Activated naive CD8-positive, alpha-beta T cell treated with anti-CD3 and anti-CD28 coated beads for 36 hours (primary cell): Measurements from ENCODE around the gene E2F3. TPM values are rescaled to one million over a fixed set of nuclear protein-coding genes. Genes with fewer than 3 reads are reported as not detected.

Source experiments
- DNase-seq: peaks from one replicate; pipeline ENCODE4 v3.0.0; 2021
- H3K27ac Mint-ChIP-seq: one replicate; pipeline ENCODE4 v1.8.0; 2022; ENCODE audit warnings: mild to moderate bottlenecking, moderate library complexity, mixed read lengths
- H3K27me3 Mint-ChIP-seq: one replicate; pipeline ENCODE4 v1.8.0; 2022; ENCODE audit warnings: mild to moderate bottlenecking, mixed read lengths
- H3K36me3 Mint-ChIP-seq: one replicate; pipeline ENCODE4 v1.8.0; 2021; ENCODE audit warnings: mild to moderate bottlenecking, mixed read lengths
- H3K4me1 Mint-ChIP-seq: one replicate; pipeline ENCODE4 v1.8.0; 2021; ENCODE audit warnings: mixed read lengths
- H3K4me3 Mint-ChIP-seq: one replicate; pipeline ENCODE4 v1.8.0; 2022; ENCODE audit warnings: mild to moderate bottlenecking, moderate library complexity, mixed read lengths
- H3K9me3 Mint-ChIP-seq: one replicate; pipeline ENCODE4 v1.8.0; 2022; ENCODE audit warnings: mixed read lengths
- total RNA-seq, 2 experiments: library from RNA; stranded (reverse); gene quantifications; one replicate each; pipeline ENCODE4 v1.2.3, GENCODE V29; 2021

E2F3 gene
- total RNA-seq, 2 experiments from 2014 or later, result 21.5 to 22.8 TPM

DNA sequence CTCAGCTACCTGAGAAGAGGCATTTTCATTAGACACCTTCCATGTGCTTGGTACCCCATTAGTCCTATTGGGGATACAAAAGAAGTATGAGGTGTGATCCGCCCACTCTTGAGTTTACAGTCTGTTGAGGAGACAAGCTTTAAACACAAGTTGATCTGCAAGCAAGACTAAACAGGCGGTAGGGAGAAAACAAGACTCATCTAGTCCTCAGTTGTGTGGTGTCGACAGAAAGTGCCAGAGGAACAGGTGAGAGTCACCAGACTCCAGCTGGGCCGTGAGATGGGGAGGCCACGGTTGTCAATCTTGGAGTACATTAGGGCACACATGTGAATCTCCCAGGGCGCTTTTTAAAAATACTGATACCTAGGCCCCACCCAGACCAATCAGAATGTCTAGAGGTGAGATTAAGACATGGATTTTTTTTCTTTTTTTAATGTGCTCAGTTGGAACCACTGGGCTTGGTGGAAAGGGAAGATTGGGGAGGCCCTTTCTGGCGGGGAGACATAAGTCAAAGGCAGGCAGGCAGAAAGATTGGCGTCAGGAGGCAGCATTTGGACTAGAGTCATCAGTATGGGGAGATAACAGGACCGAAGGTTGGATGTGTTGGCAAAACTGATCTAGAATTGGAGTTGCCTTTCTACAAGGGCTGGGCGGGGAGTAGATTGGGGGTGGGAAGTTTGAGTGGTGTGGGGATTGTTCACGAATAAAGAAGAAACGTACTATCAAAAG is 10.4 kb downstream of the E2F3 start:
- no peak overlapping the region for H3K4me3 Mint-ChIP-seq
- no peaks in the 10 kb centered on the region for H3K9me3 Mint-ChIP-seq
- peaks cover 72% of the 10 kb centered on the region for H3K4me1 Mint-ChIP-seq
- no peak overlapping the region for H3K27ac Mint-ChIP-seq
- H3K36me3 Mint-ChIP-seq, result peaks cover 55% of the 10 kb centered on the region
- DNase-seq, result no peak
- no peaks in the 10 kb centered on the region for H3K27me3 Mint-ChIP-seq

DNA sequence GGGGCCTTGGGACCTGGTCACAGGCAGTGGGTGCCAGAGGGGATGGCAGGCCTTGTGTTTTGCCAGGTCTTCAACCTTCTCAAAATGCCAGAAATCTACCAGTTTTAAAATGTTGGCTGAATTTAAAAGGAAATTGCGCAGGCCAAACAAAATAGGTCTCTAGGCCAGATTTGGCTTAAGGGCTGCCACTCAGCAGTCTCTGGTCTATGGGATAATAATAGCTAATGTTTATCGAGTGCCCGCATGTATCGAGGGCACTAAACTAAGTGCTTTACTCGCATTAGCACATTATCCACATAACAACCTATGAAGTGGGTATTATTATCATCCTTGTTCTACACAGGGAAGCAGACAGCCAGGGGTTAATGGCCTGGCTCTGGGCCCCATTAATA is 11.0 kb downstream of the E2F3 start:
- Mint-ChIP-seq H3K36me3 (peaks cover 50% of the 10 kb centered on the region), H3K9me3 (no peaks in the 10 kb centered on the region), H3K27ac (no peak overlapping the region), H3K4me3 (no peak overlapping the region), H3K4me1 (peaks cover 67% of the 10 kb centered on the region), H3K27me3 (no peaks in the 10 kb centered on the region)
- no peak for DNase-seq

DNA sequence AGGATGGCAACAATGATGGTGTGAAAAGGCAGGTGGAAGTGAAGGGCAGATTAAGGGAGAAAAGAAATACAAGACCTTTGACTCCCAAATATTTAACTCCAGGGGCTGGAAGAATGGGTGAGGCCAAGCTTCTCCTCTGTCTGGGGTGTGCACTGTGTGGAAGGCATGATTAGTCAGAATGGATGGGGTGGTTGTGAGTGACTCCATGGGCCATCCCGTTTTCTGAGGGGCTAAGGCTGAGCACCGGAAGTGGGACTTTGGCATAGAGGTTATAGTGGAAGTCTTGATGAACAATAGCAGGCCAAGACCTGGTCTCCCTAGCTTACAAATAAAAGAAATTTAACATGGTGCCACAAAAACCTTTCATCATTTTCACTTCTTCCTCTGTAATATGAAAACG is 12.1 kb downstream of the E2F3 start:
- Mint-ChIP-seq H3K4me1 (peaks cover 67% of the 10 kb centered on the region), H3K27ac (no peak overlapping the region), H3K27me3 (no peaks in the 10 kb centered on the region), H3K36me3 (peaks cover 48% of the 10 kb centered on the region), H3K9me3 (no peaks in the 10 kb centered on the region), H3K4me3 (no peak overlapping the region)
- no peak for DNase-seq

DNA sequence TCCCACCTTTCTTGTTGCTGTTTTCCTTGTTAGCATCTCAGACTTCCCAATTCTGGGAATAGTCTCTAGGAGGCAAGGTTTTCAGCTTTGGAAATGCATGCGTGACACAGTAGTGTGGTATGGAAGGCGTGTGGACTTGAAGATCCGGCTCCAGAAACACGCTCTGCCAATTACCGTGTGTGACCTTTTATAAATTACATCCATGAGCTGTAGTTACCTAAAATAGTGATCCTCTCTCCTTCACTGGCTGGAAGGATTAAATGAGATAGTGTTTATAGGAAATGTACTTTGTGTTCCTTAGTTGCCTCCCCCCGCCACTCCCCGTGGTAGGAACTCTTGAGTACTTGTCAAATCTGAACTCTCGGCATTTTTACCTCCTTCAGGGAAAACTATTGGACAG is 13.0 kb downstream of the E2F3 start:
- H3K4me3 Mint-ChIP-seq, result no peak overlapping the region

DNA sequence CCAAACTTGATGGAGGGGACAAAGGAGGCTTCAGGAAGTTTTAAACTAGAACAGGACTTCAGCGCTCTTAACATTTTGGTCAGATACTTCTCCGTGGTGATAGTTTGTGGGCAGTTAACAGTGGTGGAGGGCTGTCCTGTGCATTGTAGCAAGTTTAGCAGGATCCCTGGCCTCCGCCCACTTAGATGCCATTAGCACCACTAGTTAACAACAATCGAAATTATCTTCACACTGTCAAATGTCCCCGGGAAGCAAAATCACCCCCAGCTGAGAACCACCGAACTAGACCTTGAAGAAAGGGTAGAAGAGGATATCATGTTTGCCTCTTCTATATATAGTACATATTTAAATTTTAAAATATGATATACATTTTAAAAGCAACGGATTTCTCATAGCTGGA is 13.6 kb downstream of the E2F3 start:
- DNase-seq, result no peak
- H3K4me3 Mint-ChIP-seq, result no peak overlapping the region
- peaks cover 46% of the 10 kb centered on the region for H3K36me3 Mint-ChIP-seq
- no peaks in the 10 kb centered on the region for H3K27me3 Mint-ChIP-seq
- H3K4me1 Mint-ChIP-seq, result peaks cover 53% of the 10 kb centered on the region
- no peaks in the 10 kb centered on the region for H3K9me3 Mint-ChIP-seq
- no peak overlapping the region for H3K27ac Mint-ChIP-seq

More for the DNA sequence above, 13.0 kb downstream of the E2F3 start:
- Mint-ChIP-seq H3K27me3 (no peaks in the 10 kb centered on the region), H3K27ac (no peak overlapping the region), H3K9me3 (no peaks in the 10 kb centered on the region), H3K4me1 (peaks cover 58% of the 10 kb centered on the region), H3K36me3 (peaks cover 44% of the 10 kb centered on the region)
- no peak for DNase-seq

DNA sequence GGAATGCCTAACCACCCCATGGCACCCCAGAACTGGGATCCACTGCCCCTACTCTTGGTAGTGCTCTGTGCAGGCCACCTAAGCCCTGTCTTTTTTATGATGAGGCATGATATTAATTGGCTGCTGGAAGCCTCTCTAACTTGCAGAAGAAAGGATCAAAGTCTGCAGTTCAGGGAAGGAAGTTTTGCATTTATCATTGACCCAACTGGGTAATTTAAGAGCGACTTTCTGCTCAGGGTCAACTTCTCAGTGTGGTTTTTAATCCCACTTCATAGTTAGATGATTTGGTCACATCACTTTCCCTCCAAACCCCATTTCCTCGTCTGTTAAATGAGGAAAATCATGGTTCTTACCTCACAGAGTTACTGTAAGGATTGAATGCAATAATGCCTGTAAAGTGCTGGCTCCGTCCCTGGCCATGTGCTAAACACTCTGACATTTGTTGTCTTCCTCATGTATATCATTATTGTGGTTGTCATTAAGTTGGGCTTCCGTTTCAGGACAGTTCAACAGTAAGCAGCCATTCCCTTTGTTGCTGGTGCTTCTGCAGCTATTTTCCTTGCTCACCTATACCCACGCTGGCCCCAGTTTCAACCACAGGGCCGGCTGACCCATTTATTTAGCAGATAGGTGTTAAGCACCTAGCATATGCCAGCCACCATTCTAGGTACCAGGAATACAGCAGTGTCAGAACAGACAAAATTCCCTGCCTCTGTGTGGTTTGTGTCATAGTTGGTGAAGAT is 14.2 kb downstream of the E2F3 start:
- Mint-ChIP-seq H3K4me3 (no peak overlapping the region), H3K9me3 (peaks cover 1% of the 10 kb centered on the region), H3K27me3 (no peaks in the 10 kb centered on the region), H3K4me1 (peaks cover 53% of the 10 kb centered on the region), H3K36me3 (peaks cover 46% of the 10 kb centered on the region), H3K27ac (no peak overlapping the region)
- DNase-seq, result no peak

DNA sequence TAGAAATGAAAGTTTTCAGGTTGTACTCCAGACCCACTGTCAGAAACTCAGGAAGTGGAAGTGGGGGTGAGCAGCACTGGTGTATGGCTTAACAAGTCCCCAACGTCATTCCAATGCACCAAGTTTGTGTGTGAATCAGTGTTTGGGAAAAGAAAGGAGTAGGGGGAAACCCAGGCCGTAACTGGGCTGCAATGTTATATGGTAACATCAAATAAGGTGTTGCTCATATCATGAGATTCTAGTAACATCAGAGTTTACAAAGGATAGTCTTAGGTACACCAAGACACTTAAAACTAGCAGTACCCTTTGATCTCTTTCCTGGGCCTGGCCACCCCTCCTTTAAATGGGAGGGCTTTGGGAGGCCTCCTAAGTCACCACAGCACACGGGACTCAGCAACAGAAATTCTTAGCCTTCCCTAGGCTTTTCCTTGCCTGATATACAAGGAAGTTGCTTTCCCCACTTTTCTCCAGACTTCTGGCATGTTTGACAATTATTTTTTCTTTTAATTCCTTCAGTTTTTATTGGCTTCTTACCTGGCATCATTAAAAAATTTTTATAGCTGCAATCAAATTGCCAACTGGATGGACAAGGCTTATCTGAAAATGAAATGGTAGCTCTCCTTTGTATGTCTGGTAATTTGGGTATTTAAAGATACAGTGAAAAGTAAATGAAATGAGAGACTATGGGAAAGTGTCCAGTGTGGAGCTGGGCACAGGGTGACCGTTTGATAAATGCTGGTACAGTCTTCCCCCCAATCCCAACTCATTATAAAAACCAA is 15.1 kb downstream of the E2F3 start:
- H3K9me3 Mint-ChIP-seq, result peaks cover 4% of the 10 kb centered on the region
- H3K4me1 Mint-ChIP-seq, result peaks cover 48% of the 10 kb centered on the region
- no peak overlapping the region for H3K4me3 Mint-ChIP-seq
- H3K27ac Mint-ChIP-seq, result no peak overlapping the region
- no peaks in the 10 kb centered on the region for H3K27me3 Mint-ChIP-seq
- DNase-seq, result no peak
- peaks cover 46% of the 10 kb centered on the region for H3K36me3 Mint-ChIP-seq

DNA sequence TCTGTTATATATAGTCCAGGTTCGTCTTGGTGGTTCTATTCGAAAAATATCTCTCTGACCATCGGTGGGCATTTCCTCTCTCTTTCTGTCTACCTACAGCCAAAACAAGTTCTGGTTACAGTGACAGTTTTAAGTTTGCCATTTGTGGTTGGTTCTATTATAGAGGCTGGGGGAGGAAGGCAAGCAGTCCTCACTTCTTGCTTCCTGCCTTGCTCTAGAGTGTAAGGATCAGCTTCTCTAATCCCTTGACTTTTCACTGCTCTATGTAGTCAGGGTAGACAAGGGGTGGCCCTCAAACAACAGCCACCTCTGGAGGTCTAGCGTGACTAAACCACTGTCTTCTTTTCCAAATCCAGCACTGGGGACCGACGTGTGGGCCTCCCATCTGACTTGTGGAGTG is 16.1 kb downstream of the E2F3 start:
- peaks cover 45% of the 10 kb centered on the region for H3K36me3 Mint-ChIP-seq
- no peak overlapping the region for H3K27ac Mint-ChIP-seq
- no peak overlapping the region for H3K4me3 Mint-ChIP-seq
- H3K9me3 Mint-ChIP-seq, result peaks cover 4% of the 10 kb centered on the region
- H3K4me1 Mint-ChIP-seq, result peaks cover 47% of the 10 kb centered on the region
- no peaks in the 10 kb centered on the region for H3K27me3 Mint-ChIP-seq
- DNase-seq, result no peak

DNA sequence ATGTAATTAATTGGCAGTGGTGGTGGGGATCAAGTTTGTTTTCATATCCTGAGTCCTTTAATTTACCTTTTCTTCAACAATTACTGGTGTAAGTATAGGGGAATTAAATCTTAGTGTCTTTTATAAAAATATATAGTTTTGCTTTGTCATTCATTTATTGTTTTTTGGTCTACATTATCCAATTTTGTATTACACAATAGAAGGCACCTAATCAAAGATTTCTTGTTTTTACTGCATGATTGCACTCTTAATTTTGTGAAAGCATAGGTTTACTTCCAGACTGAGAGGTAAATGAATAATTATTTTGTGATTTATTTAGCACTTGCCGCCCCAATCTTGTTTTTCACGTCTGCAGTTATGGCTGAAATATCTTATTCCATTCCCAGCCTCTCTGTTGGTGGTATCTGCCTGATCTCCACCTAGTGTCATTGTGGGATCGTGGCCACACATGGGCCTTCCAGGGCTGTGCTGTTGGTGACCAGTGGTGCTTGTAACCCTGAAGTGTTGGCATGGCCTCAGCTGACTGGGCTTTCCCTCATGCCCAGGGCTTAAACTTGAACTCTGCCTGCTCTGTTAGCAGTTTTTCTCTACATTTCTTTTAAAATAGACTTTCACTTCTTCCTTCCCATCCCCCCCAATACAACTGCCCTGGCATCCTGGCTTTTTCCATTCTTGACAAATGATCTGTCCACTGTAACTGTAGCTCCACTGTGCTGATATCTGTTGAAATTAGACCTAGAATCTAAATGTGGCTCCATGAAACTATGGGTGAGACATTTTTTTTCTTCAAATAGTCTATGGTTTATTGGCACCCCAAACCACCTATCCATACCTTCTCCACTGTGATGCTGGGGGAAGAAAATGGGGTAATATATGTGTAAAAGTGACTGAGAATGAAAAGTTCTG is 24.8 kb downstream of the E2F3 start:
- Mint-ChIP-seq H3K36me3 (peaks cover 48% of the 10 kb centered on the region), H3K4me1 (peaks cover 18% of the 10 kb centered on the region), H3K27me3 (no peaks in the 10 kb centered on the region), H3K9me3 (no peaks in the 10 kb centered on the region), H3K4me3 (no peak overlapping the region), H3K27ac (no peak overlapping the region)
- DNase-seq, result no peak

DNA sequence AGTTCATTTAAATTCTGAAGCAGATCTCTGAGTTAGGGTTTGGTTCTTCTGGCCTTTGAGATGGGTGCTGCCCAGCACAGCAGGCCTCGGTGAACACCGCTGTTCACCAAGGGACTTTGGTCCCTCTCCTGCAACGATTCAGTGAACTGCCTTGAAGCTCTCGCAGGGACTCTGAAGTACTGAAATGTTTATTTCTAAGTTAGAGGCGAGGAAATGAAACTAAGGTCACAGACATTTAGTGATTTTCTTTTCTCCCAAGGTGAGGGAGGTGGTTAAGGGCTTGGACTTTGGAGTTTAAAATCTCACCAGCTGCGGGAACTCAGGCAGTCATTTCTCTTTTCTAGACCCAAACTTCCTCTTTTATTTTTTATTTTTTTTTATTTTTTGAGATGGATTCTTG is 26.2 kb downstream of the E2F3 start:
- Mint-ChIP-seq H3K4me1 (peaks cover 17% of the 10 kb centered on the region), H3K36me3 (peaks cover 49% of the 10 kb centered on the region)

DNA sequence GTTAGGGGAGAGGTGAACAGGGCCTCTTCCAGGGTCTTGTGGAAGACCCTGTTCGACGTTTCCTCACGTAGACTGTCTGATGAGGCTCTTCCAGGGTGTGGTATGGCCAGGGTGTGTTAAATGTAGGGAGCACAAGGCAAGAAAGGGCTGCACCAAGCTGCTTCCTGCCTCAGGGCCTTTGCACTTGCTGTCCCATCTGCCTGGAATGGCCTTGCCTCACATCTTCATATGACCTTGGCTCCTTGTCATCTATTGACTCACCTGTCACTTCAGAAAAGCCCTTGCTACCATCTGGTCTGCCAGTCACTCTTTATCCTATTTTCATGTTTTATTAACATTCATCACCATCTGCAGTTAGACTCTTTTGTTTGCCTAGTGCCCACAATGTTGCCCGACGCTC is 31.0 kb downstream of the E2F3 start:
- DNase-seq, result no peak
- Mint-ChIP-seq H3K9me3 (peaks cover 3% of the 10 kb centered on the region), H3K27ac (peak overlapping the region; percentile 2), H3K4me1 (peaks cover 9% of the 10 kb centered on the region), H3K4me3 (no peak overlapping the region), H3K27me3 (no peaks in the 10 kb centered on the region), H3K36me3 (peaks cover 73% of the 10 kb centered on the region)

More for the DNA sequence above, 26.2 kb downstream of the E2F3 start:
- Mint-ChIP-seq H3K9me3 (peaks cover 1% of the 10 kb centered on the region), H3K4me3 (no peak overlapping the region), H3K27me3 (no peaks in the 10 kb centered on the region), H3K27ac (no peak overlapping the region)
- no peak for DNase-seq

DNA sequence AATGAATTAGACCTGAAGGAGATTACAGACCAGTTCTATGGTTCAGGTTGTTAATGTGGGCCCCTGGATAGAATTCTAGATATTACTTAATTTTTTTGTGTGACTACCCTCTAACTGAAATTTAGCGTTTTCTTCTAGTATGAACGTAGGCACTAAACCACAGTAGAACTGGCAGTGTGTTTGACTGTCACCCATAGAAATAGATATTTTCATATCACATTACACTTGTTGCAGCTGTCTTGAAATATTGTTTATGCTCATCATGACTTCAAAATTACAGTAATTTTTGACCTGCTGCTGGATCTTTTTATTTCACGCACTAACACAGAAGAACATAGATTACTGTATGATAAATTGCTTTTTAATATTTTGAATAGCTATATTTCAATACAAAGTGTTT is 31.6 kb downstream of the E2F3 start:
- peaks cover 9% of the 10 kb centered on the region for H3K4me1 Mint-ChIP-seq
- H3K36me3 Mint-ChIP-seq, result peaks cover 74% of the 10 kb centered on the region

DNA sequence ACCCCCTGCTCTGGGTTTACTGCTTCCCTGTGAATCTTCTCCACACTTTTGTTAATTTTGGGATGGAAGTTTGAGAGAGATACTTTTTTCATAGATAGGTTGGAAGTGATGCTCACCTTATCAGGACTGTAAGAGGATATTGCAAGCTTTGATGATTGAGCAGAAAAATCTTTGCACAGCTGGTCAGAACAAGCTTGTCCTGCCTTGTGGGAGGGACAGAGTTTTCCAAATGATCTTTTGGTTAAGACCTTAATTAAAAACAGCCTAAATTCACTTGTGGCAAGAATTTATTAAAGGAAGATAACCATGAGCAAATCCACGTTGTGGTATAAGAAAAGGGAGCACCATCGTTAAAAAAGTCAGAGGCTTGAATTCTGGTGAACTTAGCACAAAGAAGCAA is 32.2 kb downstream of the E2F3 start:
- DNase-seq, result no peak
- H3K9me3 Mint-ChIP-seq, result peaks cover 6% of the 10 kb centered on the region
- H3K27ac Mint-ChIP-seq, result no peak overlapping the region
- H3K4me3 Mint-ChIP-seq, result no peak overlapping the region
- H3K4me1 Mint-ChIP-seq, result peaks cover 10% of the 10 kb centered on the region
- peaks cover 77% of the 10 kb centered on the region for H3K36me3 Mint-ChIP-seq
- H3K27me3 Mint-ChIP-seq, result no peaks in the 10 kb centered on the region

More for the DNA sequence above, 31.6 kb downstream of the E2F3 start:
- no peak overlapping the region for H3K4me3 Mint-ChIP-seq
- DNase-seq, result no peak
- H3K27me3 Mint-ChIP-seq, result no peaks in the 10 kb centered on the region
- H3K9me3 Mint-ChIP-seq, result peaks cover 5% of the 10 kb centered on the region
- no peak overlapping the region for H3K27ac Mint-ChIP-seq

DNA sequence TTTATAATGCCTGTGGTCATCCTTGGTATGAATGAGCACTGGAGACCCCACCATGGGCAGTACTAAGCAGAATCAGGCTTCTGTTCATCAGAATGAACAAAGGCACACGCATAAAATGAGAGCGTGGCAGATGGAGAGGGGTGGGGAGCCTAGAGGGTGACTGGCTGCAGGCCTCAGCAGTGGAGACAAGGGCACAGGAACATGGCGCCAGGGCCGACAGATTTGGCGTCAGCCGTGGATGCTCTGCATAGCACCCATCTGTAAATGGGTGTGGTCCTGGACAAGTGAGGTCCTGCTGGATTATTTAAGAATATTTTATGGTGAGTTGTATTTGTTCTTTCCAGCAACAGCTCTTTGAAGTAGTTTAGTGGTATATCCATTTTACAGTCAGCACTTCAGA is 33.1 kb downstream of the E2F3 start:
- peaks cover 86% of the 10 kb centered on the region for H3K36me3 Mint-ChIP-seq
- peaks cover 7% of the 10 kb centered on the region for H3K9me3 Mint-ChIP-seq
- H3K27ac Mint-ChIP-seq, result no peak overlapping the region
- no peaks in the 10 kb centered on the region for H3K27me3 Mint-ChIP-seq
- no peak for DNase-seq
- no peak overlapping the region for H3K4me3 Mint-ChIP-seq
- H3K4me1 Mint-ChIP-seq, result peaks cover 10% of the 10 kb centered on the region
